Forelimb muscle (tissue), 1 donor: ENCODE measurements around the gene LIPA. TPM values are rescaled to one million over a fixed set of nuclear protein-coding genes. Genes with fewer than 3 reads are reported as not detected.
"Not testable (repeated sequence)": the region's sequence is repeated elsewhere in the genome, so short reads cannot be mapped to it uniquely, and the experiment has no call there.

Experiments
- DNase-seq: peaks from one replicate; pipeline ENCODE4 v3.0.0-alpha.2; 2013; ENCODE audit warnings: low read depth
- polyA plus RNA-seq: library from polyadenylated mRNA; unstranded; fragments of 120-200 nt; gene quantifications from one replicate; pipeline ENCODE4 v1.2.1, GENCODE V29; 2013; ENCODE audit not compliant: insufficient read length

The LIPA gene
- 28.9 TPM for polyA plus RNA-seq

DNA sequence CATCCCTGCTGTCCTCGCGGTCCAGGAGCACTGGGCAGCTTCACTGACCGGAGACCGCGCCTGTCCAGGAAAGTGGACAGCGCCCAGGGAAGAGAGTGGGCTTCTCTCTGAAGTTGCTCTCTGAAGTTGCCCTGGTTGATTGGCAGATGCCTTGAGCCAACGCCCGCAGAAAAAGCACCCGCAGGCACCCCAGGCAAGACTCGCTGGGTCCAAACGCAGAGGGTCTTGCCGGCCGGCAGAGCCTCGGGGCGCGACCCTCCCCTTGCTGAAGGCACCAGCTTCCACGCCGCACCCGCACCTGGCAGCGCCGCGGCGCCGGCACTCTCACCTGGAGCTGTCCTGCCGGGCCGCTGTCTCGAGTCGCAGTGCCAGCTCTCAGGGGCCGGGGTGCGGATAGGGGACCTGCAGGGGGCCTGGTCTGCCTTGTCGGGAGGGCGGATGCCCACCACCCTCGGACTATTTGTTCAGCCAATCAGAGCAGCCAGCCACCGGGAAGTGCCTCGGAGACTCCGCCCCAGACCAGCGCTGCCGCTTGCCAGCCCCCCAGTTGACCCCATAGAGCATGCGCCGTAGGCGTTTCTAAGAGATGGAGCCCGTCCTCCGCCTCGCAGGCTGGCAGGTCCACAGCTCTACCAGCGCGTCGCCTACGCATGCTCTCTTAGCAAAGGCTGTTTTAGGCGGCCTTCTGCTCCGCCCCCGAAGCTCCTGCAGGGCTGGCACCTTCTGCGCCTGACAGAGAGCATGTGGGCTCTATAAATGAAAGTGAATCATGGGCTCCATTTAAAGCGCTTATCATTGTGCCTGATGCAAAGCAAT, at the start of gene LIPA:
LIPA (minus strand) TSS at position 367 of the 816 bp plus-strand sequence. CDS start 4,127 bp downstream, outside the sequence.
- peak; percentile 82 for DNase-seq

DNA sequence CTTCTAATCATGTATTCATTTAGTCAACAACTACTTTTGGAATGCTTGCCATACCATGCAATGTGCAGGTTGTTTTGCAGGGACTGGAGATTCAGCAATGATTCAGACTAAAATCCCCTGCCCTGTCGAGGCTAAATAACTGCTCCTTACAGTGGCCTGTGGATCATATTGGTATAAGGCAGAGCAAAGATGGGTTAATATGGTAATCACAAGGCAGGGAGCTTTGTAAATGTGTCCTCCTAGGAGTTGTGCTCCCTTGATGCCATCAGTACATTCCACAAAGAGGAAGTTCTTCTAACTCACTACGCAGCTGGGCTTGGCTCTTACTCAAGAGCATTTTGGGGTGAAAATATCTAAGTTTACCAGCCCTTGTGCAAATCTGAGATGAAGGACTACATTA, 49.7 kb upstream of the LIPA start:
- DNase-seq = no peak

DNA sequence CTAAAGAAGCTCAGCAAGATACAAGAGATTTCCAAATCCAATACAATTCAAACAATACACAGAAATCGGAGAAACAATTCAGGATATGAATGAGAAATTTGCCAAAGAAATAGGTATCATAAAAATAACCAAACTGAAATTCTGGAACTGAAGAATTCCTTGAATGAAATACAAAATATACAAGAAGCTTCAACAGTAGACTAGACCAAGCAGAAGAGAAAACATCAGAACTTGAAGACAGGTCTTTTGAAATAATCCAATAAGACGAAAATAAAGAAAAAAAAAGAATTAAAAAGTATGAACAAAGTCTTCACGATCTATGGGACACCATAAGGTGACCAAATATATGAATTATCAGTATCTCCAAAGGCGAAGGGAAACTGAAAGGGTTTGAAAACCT, 47.5 kb upstream of the LIPA start:
- DNase-seq = no peak

DNA sequence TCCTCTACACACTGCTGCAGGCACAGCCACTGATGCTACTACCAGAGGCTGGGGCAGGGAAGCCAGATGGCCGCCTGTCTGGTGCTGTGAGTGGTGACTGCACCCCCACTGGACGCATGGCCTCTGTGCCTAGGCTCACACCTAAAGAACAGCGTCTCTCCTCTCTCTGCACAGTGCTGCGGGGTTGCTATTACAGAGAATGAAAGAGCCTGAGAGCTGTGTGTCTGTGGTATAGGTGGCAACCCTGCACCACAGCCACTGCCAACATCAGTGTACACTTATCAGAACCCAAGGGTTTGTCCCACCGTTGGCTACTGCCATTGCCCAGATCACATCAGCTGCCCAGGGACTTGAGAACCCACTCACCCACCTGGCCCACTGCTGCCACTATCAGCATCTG, 46.2 kb upstream of the LIPA start:
- DNase-seq = no peak

DNA sequence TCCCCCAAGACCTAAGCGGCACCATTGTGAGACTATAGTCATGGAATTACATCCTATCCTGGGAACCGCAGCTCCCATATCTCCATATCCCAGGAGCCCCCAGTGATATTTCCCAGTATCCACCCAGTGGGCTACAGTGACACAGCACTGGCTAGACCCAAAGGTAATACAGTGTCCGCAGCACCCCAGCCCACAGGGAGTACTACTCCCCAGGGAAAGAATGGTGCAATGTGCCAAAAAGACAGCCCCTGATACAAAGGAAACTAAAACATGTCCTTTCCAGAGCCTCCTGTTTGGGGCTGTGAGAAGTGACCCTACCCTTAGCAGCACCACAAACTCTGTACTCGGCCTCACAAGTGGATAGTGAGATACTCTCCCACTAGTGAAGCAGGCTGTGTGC, 45.8 kb upstream of the LIPA start:
- no peak for DNase-seq

DNA sequence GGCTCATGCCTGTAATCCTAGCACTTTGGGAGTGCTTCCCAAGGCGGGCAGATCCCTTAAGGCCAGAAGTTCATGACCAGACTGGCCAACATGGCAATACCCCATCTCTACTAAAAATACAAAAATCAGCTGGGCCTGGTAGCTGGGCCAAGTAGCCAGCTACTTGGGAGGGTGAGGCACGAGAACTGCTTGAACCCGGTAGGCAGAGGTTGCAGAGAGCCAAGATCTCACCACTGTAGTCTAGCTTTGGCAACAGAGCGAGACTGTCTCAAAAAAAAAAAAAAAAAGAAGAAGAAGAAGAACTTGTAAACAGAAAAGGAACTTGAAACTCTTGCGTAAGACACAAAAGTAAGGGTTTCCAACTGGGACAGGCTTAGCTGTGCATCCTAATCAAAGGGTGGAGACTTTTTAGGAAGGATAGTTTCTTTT, 44.7 kb upstream of the LIPA start:
- no peak for DNase-seq

DNA sequence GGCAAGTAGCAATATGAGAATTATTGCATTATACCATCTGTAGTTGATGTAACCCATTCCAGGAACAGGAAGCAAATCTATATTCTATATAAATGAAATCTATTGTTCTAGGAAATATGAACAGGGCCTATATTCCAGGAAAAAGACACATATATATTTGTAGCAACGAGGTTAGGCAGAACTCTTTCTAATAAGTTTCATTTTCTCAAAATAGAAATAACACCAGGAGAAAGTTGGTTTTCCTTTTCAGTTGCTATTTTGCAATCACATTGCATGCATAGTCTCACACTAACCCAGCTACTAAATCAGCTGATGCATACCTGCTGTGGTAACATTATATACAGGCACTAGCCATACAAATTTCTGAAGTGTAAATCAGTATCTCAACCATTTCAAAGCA, 44.0 kb upstream of the LIPA start:
- no peak for DNase-seq

DNA sequence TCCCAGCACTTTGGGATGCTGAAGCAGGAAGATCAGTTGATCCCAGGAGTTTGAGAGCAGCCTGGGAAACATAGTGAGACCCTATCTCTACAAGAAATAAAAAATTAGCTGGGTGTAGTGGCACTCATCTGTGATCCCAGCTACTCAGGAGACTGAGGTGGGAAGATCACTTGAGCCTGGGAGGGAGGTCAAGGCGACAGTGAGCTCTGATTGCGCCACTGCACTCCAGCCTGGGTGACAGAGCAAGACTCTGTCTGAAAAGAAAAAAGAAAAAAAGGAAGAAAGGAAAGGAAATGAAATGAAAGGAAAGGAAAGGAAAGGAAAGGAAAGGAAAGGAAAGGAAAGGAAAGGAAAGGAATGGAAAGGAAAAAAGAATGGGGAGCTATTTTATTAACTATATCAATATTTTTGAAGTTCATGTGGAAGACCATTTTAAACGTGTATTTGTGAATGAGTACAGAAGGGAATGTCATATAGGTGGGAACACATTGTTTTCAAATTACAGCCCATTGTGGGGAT, 43.2 kb upstream of the LIPA start:
- no peak for DNase-seq

DNA sequence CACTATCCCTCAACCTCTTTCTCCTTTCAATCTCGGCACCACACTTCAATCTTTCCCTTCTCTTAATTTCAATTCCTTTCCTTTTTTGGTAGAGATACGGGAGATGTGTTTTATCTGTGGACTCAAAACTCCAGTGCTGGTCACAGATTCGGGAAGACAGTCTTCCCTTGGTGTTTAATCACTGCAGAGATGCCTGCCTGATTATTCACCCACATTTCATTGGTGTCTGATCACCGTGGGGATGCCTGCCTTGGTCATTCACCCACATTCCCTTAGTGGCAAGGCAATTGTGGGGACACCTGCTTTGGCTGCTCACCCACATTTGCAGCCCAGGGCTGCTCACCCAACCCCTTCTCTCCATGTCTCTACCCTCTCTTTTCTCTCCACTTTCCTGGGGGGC, 33.7 kb upstream of the LIPA start:
- not testable (repeated sequence) for DNase-seq

DNA sequence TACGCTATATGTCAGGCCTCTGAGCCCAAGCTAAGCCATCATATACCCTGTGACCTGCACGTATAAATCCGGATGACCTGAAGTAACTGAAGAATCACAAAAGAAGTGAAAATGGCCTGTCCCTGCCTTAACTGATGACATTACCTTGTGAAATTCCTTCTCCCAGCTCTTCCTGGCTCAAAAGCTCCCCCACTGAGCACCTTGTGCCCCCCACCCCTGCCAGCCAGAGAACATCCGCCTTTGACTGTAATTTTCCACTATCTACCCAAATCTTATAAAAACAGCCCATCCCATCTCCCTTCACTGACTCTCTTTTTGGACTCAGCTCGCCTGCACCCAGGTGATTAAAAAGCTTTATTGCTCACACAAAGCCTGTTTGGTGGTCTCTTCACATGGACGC, 33.1 kb upstream of the LIPA start:
- not testable (repeated sequence) for DNase-seq

DNA sequence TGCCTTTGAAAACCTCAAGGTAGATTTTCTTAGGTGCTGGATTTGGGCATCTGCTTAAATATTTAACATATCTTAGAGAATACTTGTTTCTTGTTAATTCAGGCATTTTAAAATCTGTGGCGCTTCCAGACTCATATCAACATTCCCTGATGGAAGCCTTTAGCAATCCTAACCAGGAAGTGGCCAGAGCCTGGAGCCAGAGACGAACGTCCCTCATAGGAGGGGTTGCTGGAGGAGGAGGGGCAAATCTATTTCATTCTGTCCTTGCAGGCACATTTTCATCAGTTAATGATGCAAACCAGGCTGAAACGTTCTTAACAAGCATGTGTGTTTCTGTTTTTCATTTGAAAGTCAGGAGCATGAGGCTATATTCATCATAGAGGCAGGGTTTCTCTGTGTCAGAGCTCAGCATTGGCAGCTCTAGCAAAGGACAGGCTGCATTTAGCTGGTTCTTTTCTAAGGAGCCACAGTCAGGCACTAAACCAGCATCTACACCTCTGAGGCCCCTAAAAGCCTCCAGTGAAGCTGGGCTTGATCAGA, 32.4 kb upstream of the LIPA start:
- DNase-seq = no peak

DNA sequence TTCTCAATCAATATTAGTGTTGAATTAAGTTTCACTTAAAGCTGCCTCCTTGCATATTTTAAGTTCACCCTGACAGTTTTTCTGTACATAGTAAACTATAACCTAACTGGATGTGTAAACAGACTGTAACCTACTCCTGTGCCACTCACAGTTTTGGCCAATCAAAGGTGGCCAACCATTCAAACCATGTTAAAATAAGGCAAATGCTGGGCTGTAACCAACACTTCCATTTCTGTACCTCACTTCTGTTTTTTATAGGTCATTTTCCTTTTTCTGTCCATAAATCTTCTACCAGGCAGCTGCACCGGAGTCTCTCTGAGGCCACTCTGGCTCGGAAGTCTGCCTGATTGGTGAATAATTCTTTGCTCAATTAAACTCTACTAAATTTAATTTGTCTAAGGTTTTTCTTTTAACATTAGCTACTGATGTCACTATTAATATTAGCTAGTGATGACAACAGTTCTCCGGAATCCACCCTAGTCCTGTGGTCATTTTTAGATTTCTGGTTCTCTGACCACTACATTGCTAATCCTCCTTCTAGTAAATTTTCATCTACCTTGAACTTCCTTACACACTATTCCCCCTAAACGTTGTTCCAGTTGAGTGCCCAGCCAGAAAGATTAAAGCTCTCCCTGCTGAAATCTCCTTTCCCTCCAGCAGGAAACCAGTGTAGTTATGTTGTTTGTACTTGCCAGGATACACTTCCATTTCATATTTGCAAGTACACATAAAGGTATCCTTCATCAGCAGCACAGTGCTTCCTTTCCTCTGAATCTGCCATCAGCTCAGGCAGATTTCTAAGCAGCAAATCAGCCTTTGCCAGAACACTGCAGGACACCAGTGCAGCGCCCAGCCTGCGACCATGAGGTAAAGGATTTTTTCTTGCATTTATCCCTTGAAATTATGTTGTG, 31.7 kb upstream of the LIPA start:
- DNase-seq = no peak

DNA sequence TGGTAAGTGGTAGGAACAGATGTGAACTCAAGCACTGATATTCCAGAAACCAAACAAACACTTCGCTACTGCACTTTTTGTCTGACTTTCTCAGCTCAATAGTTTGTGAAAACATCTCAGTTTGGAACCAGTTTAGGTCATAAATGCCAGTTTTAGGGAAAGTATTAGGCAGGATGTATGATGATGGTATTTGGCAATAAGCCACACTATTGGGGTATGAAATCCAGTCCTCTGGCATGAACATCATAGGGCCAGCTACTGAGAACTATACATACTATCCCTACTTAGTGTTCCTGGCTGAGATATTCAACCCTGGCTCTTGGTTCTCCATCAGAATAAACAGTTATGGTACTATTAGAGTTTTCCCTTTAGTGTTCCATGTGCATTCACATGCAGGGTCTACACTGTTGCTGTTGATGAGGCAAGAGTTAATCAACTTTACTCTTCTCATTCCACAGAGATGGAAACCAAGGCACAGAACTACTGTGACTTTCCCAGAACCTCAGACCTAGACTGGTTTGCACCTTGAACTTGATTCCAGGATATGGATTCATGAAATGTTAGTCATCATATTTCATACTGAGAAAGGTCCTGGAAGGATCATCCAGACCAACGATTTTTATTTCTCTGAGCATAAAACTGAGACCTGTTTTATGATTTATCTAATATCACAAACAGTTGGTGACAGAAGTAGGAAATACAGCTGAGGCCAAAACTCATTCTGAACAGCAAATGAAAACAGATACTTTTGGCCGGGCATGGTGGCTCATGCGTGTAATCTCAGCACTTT, 30.2 kb upstream of the LIPA start:
- DNase-seq = no peak

DNA sequence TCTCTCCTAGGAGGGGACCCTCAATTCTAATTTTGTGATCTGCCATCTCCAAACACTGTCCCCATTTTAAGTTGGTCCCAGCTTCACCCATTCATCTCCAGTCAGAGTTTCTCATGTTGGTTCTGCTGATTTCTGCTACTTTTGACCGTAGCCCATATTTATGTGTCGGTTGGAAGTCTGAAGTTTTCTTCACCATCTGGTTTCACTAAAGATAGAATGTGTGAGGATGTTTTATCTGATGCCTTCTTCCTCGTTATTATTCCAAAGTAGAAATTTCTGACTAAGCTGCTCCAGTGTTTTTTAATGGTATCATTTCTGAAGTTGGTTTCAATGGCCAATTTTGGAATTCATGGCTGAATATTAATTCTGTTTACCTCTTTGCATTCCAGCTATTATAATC, 28.9 kb upstream of the LIPA start:
- DNase-seq = no peak

DNA sequence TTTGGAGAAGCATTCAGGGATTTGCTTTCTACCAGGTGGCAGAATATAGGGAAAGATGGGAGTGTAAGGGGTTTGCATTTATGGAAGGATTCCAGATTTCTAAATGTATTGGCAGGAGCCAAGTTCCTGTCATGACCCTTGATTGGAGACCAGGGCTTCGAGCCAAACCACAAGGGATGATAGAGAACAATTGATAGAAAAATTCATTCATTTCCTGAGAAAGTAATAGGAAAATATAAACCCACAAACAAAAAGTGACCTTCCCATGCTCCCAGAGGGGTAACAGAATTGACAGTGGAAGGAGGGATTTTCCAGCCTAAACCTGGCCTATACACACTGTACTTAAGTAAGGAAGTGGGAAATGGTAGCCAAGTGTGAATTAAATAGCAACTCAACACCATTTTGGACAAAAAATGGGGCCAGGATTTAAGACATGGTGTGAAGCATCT, 27.9 kb upstream of the LIPA start:
- DNase-seq = no peak

DNA sequence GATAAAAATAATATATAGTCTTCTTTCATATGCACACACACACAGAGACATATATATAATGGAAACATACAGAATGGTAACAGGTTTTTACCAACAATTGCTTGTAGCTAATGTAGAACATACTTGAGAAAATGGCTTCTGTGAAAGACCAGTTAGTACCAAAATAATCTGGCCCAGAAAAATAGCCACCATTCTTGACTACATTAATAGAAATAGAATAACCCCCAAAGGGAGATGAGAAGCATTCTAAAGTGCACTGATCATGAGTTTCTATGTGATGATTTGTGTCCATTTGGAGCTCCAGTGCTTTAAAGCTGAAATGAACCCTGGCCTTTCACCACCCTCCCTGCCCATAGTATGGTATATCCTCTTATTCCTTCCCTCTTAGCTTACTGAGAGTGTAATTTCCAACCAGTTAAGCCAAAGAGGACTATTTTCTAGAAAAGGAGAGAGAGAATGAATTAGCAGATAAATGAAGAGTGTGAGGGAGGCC, 27.4 kb upstream of the LIPA start:
- DNase-seq = no peak

DNA sequence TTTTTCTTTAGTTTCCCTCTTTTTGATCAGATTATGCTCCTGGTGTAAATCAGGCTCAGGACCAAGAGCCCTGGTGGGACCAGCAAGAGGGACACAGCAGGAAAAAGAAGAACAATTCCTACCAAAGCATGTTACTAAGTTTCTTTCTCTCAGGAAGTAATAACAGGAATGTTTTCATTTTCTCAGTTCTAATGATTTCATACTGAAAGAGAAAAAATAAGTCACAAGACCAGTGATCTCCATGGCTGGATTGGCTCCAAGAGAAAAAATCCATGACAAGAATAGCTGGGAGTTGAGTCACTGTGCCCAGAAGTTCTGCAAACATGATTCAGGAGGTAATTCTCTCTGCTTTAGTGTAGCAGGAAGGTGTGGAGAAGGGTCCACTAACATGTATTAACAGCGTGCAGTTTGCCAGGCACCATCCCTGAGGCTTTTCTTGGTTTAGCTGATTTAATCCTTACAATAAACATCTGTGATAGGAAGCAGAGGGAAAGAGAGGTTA, 26.5 kb upstream of the LIPA start:
- peak; percentile 89 for DNase-seq

DNA sequence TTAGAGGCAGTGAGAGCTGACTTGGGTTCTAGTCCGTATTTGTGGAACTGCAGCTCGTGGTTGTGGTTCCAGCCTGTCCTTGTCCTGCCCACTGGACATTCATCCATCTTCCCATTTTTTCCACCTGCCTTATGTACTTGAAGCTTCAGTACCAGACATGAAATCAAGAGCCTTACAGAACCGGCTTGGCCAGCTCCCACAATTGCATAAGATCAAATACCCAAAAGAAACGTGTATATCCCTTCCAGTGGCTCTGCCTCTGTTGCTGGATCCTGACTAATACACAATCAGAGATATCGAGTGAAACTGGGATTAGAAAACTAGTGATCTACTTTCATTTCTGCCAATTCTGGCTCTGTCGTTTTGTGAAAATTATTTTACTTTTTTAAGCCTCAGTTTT, 23.8 kb upstream of the LIPA start:
- DNase-seq = no peak

DNA sequence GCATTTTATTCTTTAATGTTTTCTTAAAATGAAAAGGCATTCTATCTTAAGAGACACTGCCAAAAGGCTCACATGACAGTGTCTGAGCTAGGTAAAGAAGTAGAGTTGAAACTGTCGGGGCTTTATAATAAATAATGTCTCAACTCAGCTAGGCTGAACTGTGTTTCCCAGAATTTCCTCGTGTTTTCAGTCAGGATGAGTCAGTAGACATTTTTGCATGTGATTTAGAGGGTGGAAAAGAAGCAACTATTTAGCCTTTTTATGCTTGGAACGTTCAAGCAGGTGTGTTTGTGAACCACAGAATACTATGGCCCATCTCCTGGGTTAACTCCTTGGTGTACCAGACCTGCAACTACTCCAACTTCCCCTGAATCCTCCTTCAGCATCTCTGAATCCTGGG, 23.4 kb upstream of the LIPA start:
- DNase-seq = no peak

DNA sequence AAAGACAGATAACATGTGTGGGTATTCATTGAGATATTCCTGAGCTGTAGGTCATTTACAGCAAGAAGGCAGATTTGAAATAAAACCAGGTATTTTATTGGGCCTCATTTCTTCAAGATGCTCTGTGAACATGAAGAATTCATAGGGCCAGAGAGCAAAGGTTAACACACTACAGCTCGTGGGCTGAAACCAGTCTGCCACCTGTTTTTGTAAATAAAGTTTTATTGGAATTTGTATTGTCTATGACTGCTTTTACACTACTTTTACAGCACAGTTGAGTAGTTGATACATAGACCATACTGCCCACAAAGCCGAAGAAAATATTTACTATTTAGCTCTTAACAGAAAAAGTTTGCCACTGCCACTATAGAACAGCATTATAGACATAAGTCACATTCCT, 22.1 kb upstream of the LIPA start:
- DNase-seq = no peak

DNA sequence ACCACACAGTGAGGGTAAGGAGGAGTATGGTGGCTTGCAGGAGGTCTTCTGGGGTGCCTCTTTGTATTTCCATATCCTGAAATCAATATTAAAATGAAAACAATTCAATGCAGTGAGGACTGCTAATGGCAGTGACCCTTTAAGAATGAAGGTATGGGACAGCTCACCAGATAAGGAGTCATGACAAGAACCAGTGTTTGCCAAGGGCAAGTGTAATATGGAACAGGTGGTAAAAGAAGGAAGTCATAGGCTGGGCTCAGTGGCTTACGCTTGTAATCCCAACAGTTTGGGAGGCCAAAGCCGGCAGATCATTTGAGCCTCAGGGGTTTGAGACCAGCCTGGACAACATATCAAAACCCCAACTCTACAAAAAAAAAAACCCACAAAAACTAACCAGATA, 20.0 kb upstream of the LIPA start:
- no peak for DNase-seq
